Amniotic epithelial cell (primary cell): ENCODE measurements around the gene PLPPR1.

Source experiments
- DNase-seq: peaks from one replicate; pipeline ENCODE4 v3.0.0-alpha.2; 2010; ENCODE audit warnings: low read depth

The PLPPR1 gene

DNA sequence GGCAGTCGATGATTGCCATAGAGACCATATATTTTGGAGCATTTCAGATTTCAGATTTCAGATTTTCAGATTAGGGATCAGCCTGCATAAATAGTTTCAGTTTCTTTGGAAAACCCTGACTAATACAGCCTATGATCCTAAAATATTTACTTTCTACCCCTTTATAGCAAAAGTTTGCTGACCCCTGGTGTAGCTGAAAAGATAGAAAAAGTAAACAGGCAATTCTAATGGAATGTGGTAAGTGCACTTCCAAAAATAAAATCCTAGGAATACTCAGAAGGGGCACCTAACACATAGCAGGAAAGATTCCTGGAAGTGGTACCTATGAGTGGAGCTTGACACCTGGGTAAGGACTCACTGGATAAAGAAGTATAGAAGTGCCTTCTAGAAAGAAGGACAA lies 321.8 kb downstream of the PLPPR1 start:
- no peak for DNase-seq

DNA sequence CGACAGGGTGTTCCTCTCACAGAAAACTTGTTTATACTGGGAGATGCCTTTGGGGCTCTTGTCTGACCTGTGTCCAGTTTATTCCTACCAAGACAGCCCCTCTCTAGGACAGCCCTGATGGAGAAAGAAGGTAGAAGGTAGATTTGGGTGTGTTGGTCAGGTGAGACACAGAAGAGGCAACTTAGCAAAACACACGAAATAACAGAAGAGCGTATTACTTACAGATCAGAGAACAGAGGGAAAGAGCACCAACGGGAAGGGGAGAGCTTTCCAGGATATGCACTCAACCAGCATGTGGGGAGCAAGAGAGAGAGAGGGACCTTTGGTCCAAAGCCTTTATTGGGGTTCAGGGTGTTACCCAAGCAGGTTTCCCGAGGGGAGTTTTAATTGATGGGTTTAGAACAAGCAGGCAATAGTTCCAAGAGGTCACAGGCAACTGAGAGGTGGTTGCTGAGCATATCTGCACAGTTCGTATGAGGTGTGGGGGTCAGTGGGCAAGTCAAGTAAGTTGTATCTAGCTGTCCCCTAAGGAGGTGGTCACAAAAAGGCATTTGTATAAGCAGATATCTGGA lies 324.5 kb downstream of the PLPPR1 start:
- DNase-seq: no peak

DNA sequence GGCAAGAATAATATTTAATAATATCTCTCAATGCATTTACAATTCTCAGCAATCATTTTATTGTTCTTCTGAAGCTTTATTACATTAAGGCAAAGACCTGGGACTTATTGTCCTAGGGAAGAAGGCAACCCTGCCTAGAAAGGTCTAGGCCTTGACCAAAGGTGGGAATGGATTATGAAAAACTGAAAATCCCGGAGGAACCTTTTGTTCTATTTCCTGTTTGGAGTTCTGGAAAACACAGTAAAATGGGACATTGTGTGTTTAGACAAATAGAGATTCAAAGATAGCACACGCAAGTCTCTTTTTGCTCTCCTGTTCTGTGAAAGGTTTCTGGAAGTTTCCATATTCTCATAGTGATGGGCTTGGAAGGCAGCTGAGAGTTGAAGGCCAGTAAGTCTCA lies 325.2 kb downstream of the PLPPR1 start:
- no peak for DNase-seq

DNA sequence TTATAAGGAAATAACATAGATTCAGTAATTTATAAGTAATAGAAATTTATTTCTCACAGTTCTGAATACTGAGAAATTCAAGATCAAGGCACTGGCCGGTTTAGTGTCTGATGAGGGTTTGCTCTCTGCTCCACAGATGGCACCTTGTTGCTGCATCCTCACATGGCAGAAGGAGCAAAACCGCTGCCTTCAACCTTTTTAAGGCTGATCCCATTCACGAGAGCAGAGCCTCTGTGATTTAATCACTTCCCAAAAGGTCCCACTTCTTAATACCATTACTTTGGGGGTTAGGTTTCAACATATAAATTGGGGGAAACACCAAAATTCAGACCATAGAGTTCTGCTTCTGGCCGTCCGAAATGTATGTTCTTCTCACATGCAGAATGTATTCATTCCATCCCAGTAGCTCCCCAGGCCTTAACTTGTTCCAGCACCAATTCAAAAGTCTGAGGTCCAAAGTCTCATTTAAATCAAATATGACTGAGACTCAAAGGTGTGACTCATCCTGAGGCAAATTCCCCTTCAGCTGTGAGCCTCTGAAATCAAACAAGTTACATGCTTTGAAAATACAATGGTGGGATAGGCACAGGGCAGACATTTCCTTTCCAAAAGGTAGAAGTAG lies 325.7 kb downstream of the PLPPR1 start:
- no peak for DNase-seq

DNA sequence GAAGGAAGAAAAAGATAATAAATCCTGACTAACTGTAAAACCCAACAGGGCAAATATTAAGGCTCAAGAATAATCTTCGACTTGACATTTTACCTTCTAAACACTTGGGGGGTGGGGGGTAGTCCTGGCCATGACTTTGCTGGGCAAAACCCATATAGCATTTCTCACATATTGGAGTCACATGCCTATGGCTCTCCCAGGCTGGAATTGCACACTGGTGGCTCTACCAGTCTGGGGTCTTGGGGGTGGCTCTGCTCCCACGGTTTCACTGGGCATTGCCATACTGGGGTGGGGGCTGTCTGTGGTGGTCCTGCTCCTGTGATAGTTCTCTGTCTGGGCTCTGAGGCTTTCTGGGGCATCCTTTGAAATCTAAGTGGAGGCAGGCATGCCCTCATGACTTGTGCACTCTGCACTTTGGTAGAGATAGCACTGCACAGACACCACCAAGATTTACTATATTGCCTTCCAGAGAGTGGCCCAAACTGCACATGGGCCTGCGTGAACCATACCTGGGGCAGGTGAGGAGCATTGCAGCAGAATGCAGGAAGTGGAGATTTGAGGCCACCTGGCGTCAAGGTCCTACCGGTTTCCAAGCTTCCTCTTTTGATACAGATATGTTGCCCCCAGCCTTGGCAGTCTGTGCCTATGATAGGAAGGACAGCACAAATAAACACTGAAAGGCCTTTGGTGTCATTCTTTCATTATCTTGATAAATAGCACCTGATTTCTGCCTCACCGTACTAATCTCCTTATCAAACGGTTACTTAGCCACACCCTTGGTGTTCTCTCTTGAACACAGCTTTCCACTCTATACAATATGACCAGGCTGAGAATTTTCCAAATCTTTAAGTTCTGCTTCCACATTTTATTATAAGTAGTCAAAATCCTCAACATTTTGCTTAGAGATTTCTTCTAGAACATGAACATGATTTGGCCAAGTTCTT lies 326.5 kb downstream of the PLPPR1 start:
- no peak for DNase-seq

DNA sequence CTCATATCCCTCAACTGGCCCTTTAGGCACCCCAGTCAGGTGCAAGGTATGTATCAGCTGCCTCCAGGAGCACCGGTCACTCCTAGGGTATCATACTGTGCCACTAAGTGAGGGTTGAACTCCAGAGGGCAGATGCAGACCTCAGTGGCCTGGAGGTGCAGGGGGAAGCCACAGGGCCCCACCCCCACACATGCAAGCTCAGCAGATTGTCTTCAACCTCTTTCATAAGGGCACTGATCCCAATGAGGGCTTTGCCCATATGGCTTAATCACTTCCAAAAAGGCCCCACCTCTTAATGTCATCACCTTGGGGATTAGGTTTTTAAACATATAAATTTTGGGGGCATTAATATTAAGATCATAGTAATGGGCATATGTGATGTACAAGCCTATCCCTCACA lies 328.1 kb downstream of the PLPPR1 start:
- no peak for DNase-seq

DNA sequence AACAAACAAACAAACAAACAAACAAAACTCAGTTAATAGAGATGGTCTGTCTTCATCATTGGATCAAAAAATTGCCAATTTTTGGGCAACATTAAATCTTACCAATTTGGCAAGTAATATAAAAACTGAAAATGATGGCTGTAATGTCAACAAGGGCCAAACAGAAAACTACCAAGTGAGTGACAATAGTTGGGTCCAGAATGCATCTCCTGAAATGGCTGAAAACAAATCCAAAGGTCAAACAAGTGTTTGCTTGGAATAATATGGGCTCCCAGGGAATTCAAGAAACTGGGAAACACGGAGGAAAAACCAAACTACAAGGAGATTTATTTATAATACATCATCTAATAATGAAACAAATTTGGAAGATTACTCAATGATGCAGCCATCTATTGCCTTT lies 331.2 kb downstream of the PLPPR1 start:
- no peak for DNase-seq

DNA sequence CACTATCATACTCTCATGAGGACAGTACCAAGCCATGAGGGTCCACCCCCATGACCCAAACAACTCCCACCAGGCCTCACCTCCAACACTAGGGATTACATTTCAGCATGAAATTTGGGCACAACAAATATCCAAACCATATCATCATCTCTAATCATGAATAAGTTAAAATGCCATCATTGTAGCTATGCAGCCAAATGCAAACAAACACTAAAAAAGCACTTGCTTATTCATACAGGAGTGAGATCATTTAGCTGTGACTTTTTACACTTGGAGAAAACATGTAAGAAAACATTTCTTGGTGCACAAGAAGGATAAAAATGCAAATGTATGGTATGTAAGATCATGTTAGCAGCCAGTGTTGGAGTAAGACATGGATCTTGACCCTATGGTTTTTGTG lies 332.1 kb downstream of the PLPPR1 start:
- DNase-seq: no peak

DNA sequence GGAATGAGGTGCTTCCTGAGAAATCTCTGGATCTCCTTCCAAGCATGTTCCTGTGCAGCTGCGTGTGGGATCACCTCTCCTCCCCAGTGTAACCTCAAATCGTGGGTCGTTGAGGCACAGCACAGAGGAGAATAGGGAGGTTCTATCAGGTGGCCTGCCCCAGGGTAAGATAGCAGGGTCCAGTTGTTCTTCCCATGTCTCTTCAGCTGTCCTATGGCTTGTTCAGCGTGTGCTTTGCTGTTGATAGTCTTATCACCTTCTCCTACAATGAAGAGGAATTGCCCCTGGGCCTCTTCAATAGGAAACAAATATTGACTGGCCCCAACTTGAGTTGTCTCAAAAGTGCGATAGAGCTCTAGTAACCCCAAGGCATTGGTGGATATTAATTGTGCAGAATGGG lies 333.9 kb downstream of the PLPPR1 start:
- DNase-seq: no peak

DNA sequence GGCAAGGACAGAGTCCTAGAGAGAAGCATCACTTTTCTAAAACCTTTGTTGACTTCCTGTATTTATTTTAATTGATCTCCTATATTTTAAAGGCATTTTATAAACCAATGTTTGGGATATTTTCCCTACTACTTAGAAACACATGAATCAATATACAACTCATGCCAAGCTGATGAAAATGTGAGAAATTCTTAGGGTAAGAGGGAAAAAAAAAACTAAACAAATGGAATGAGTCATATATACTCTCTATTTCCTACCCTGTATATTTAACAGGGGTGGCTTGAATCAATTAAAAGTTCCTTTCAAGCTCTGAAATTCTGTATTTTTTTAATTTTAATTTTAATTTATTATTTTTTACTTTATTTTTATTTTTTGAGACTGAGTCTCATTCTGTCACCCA lies 336.7 kb downstream of the PLPPR1 start:
- no peak for DNase-seq

DNA sequence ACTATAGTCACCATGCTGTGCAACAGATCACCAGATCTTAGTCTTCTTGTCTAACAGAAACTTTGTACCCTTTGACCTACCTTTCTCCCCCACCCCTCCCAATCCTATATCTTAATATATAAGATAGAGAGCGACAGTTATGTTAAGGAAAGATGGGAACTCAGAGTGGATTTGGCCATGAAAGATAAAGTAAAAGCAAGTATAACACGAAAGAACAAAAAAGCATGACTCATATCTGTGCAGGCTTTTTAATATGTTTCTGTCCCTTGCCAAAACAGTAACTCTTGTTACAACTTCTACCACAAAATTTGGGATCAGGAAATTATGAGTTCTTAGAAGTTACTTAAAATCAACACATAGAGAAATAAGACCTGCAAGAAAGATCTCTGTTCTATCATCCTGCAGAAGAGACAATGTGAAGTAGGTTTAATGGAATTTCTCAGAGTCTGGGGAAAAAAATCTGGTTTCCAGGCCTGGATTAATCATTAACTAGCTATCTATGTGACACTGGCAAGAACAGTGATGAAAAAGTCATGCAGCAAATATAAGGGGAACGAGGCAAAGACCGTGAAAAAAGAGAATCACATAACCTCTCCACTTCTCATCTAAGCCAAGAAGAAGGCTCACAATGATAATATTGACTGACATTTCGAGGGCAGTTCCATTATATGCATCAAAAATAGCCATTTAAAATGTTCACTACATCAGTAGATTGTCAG lies 337.7 kb downstream of the PLPPR1 start:
- no peak for DNase-seq

DNA sequence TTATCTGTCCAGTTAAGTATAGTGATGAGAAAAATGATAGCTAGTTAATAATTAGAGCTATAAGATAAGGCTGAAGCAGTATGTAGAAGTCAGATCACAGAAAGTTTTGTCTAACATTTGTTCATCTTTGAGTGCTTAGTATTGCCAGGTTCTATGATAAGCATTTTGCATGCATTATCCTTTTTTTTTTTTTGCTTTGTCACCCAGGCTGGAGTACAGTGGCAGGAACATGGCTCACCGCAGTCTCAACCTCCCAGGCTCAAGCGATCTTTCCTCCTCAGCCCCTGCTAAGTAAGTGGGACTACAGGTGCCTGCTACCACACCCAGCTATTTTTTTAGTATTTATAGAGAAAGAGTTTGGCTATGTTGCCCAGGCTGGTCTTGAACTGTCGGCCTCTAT lies 338.8 kb downstream of the PLPPR1 start:
- no peak for DNase-seq

DNA sequence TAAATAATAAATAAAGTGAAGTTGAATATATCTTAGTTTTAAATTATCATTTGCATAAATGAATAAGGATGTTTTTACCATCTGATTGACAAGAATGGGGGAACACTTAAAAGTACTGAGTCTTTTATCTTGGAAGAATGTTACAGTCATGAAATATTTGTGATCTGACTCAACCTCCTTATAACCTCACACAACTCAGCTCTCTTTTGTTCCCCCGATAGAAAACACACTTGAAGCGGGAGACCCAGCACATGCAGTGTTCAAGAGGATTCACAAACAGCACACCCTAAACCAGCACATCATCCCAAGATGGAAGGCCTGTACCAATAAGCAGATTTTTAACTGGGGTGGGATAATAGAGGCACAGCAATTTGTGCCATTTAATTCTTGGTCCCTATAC lies 340.8 kb downstream of the PLPPR1 start:
- DNase-seq: peak; percentile 29

DNA sequence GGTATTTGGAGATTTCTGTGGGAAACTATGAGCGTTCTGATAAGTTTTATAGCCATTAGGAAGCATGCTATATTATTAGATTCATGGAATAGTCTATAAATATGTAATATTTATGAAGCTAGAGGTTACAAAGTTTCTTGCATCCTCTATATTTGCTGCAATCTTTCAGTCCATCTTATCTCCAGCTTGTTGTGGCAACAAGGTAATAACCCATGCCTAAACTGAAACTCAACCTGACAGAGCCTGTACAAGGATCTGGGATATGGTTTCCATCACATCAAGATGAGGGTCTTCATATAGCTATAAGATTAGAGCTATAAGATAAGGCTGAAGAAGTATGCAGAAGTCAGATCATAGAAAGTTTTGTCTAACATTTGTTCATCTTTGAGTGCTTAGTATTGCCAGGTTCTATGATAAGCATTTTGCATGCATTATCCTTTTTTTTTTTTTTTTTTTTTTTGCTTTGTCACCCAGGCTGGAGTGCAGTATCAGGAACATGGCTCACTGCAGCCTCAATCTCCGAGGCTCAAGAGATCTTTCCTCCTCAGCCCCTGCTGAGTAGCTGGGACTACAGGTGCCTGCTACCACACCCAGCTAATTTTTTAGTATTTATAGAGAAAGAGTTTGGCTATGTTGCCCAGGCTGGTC lies 341.5 kb downstream of the PLPPR1 start:
- no peak for DNase-seq

DNA sequence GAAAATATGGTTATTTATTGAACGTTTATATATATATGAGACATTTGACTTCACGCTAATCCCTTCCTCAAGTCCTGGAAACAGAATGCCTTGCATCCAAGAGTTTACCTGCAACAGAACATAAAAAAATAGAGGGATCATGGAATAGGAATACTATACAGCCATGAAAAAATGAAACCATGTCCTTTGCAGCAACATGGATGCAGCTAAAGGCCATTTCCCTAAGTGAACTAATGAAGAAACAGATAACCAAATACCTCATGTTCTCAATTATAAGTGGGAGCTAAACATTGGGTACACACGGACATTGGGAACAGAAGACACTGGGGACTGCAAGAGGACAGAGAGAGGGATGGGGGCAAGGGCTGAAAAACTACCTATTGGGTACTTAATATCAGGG lies 343.3 kb downstream of the PLPPR1 start:
- DNase-seq: no peak

DNA sequence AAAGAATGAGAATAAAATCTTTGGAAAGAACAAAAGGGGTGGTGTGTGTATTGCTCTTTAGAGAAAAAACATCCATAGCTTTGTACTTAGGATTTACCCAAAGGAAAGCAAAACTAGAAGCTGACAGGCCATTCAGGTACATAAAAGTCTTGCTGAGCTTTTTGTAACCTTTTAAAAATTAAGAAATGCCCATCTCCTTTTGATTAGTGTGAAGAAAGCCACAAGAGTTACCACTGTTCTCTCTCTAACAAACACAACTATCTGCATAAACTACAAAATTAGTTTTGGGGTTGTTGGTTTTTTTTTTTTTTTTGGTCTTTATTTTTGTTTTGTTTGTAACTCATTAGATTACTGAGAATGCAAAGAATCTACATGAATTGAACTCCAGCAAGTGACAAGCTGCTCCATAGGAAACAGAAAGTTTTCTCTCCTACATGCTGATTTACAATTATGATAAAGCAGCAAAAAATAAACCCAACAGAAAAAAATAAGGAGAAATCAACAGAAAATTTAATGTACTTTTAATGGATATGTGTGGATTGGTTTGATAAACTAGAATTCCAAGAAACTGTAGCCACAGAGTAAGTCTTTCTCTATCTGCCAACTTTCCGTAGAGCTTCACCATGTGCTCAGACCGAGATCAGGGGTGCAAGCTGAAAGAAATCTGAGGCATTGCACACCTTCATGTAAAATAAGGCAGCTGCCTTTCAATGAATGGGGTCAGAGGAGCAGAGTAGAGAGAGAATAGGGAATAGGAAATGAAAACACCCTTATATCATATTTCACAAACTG lies 344.0 kb downstream of the PLPPR1 start:
- DNase-seq: no peak
